ENCODE data around the gene CNTNAP2.
"Not testable (repeated sequence)": the region's sequence is repeated elsewhere in the genome, so short reads cannot be mapped to it uniquely, and the experiment has no call there.

CNTNAP2 gene

DNA sequence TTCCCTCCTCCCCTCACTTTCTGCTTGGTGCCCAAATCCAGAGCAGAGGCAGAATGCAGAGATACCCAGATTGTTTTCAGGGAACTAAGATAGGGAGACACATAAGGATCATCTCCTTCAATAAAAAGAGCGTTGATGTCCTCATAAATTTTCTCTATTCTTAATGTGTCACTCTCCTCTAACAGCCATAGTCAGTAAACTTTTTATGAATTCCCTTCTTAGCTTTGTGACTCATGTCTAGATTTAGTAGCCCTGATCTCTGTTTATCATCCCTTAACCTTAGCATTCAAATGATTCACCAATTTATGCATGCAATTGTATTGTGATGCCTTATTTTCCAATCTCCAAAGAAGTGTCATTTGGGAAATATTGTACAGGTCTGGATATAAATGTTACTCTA, 1478.4 kb downstream of the CNTNAP2 start:
- no peak for DNase-seq

DNA sequence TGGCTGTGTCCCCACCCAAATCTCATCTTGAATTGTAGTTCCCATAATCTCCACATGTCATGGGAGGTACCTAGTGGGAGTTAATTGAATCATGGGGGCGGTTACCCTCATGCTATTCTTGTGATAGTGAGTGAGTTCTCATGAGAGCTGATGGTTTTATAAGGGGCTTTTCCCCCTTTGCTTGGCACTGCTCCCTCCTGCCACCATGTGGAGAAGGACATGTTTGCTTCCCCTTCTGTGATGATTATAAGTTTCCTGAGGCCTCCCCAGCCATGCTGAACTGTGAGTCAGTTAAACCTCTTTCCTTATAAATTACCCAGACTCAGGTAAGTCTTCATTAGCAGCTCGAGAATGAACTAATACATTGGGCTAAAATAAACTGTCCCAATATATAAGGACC, 1482.1 kb downstream of the CNTNAP2 start:
- not testable (repeated sequence) for DNase-seq

DNA sequence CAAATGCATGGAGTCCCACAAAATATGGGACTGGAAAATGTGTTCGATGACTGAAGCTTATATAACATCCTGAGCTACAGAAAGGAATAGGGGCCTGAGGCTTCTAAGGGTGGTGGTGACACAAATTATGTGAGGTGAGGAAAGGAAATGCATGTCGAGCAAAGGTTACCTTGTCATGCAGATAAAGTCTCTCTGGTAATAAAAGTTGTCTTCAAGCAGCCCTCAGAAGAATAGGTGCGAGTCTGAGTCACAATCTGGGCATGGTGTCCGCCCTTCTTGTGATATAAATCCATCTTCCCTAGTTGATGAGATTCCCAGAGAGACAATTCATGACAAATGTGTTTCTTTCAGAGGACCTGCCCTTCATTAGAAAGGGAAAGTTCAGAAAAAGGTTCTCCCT, 1488.7 kb downstream of the CNTNAP2 start:
- no peak for DNase-seq

DNA sequence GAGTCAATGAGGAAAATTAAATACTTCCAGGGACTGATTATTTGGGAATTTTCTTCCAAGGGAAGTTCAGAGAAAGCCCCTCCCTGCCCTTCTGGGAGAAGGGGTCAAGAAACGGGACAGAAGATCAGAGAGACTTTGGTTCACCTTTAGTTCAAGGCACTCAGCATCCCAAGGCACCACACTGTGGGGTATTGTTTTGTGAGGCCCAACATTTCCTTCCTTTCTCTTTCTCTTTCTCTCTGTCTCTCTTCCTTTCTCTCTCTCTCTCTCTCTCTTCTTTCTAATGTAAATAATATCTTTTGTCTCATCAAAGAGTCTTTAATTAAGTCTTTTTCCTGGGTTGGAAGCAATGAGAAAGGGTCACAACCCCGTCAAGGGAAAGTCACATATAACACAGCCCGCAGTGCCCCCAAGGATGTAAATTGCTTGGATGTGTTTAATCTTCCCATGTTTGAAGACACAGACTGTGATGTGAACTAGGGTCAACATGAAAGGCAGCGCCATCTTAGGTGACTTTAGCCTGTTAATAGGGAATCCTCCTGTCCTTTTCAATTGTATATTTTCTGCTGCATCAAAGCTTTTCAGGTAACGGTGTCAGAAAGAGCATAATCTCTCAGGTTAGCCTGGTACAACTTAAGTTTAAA, 1490.7 kb downstream of the CNTNAP2 start:
- DNase-seq: no peak

DNA sequence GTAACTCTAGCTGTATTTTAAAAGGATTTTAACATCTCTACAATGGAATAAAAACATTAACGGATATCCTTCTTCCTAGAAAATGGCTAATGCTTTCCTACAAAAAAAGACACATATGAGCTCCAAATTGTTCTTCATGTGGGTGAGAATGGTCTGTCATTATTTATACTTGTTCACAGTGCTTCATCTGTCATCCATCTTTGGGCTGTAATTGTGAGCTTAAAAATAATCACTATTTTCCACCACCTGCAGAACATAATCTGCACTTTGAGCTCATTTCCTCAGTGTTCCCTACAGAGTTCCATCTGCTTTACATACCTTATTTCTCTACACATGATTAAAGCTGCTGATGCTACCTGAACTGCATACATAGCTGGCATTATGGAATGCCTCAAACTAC, 1494.8 kb downstream of the CNTNAP2 start:
- DNase-seq: no peak

DNA sequence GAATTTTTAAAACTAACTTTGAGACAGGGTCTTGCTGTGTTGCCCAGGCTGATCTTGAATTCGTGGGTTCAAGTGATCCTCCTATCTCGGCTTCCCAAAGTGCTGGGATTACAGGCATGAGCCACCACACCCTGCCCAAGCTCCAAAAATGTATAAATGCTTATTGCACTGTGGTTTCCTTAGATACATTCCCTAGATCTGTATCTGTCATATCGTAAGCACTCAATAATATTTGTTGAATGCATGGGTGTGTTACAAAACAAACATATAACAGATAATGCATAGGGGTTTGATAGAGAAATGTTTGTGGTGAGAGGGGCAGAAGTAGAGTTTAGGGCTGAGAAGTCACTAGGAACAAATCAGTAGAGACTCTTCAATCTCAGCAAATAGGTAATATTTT, 1518.7 kb downstream of the CNTNAP2 start:
- no peak for DNase-seq

DNA sequence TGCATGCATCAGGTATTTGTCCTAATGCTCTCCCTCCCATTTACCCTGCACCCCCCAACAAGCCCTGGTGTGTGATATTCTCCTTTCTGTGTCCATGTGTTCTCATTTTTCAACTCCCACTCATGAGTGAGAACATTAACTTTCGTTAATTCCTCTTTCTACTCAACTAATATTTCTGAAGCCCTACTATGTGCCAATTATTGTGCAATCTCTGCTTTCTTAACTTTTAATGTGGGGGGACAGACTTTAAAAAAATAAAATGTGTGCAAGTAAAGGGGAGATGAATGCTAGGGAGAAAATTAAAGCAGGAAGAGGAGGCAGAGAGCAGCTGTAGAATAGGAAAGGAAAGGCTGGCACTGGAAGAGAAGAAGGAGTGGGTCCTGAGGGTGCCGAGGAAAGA, 1520.0 kb downstream of the CNTNAP2 start:
- no peak for DNase-seq

DNA sequence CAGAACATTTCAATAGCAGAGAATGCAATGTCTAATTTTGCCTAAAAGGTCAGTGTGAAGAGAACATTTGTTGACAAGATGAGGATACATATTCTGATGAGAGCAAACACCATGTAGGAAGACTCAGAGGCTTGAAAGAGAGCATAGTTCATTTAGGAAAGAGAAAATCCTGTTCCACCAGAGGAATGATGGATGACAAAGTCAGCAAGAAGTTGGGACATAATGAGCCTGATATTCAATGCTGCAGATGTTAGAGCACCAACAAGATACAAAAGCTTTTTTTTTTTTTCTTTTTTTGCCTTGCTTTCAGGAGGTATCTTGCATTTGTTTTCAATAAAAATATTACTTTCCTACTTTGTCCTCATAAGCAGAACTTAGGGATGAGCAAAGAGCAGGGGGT, 1522.0 kb downstream of the CNTNAP2 start:
- no peak for DNase-seq

DNA sequence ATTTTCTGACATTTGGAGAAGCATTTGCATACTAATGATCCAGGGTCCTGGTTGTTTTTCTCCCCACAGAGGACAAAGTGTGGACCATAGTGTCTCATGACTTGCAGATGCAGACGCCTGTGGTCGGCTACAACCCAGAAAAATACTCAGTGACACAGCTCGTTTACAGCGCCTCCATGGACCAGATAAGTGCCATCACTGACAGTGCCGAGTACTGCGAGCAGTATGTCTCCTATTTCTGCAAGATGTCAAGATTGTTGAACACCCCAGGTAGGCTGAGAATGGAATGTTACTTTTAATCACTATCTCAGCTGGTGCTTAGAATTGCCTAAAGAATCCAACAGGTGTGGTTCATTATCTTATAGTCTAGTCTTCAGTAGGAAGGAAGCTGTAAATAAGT, 1522.4 kb downstream of the CNTNAP2 start:
- DNase-seq: no peak

DNA sequence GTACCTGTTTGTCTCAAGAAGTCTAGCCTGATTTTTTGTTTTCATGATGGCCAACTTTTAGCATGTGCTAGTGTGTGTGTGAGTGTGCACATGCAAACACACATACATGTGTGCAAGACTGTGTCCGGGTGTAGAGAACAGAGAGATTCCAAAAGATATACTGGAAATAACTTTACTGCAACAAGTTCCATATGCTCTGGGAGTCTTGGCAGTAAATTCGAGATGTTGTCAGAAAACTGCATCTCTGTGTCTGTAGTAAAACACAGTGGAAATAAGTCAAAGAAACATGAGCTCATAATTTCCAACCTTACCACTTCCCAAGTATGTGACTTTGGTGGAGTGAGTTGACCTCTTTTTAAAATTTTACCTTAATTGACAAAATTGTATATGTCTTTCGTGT, 1523.2 kb downstream of the CNTNAP2 start:
- no peak for DNase-seq

DNA sequence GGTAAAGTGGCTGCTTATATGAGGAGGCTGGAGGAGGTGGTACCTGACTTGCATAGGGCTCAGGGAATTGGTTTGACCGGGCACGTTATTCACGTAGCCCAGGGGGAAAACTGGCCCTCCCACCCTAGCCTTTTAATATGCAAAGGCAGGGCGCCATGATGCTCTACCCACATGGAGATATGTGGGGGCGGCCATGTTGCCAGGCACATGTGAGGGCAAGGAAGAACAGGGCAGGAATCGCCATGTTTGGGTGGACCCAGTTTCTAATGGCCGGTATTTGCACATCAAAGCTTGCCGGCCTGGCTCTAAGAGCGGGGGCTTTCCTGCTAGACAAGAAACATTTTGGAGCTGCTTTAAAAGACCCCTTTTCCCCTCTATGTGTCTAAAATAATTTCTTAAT, 1524.2 kb downstream of the CNTNAP2 start:
- DNase-seq: no peak

DNA sequence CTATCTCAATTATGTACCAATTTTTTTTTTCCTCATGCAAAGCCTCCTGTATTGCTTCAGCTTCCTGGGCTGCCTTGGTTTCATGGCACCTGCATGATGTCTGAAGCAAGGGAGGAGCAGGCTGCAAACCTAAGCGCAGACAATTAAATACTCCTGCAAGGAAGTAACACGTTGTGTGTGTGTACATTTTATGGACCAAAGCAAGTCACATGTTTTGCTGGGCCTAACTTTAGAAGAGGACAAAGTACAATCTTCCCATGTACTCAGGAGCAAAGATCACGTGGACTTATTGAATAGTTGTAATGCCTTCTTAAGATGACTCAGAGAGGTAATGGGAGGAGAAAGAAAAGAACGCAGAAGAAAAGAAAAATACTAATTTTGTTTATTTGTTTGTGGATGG, 1530.0 kb downstream of the CNTNAP2 start:
- no peak for DNase-seq

DNA sequence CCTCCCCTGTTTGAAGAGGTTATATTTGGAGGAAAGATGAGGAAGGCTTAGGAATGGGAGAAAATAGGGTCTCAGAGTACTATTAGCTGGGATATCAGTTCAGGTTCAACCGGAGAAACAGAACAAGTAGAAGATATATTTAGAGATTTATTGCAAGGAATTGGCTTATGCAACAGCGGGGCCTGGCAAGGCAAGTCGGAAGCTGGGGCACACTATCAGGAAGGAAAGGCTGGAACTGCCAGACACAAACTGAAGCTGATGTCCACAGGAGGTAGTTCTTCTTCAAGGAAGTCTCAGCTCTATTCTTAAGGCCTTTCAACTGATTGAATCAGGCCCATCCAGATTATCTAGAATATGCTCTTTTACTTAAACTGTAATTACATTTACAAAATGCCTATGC, 1534.4 kb downstream of the CNTNAP2 start:
- DNase-seq: no peak

DNA sequence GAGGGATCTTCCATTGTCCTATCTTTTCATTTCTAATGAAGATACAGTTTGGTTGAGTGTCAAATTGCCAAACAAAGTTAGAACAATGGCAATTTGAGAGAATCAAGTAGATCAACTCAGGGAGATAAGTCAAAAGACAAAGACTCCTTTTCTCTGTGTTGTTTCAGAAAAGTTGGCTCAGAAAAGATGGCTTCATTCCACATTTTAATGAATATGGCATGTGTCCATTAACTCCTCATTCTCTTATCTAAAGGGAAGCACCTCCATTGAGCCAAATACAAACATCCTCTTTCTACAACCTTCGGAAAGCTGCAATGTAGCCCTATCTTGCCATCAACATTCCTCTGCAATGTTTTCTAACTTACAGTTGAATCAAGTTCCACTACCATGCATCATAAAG, 1535.0 kb downstream of the CNTNAP2 start:
- no peak for DNase-seq

DNA sequence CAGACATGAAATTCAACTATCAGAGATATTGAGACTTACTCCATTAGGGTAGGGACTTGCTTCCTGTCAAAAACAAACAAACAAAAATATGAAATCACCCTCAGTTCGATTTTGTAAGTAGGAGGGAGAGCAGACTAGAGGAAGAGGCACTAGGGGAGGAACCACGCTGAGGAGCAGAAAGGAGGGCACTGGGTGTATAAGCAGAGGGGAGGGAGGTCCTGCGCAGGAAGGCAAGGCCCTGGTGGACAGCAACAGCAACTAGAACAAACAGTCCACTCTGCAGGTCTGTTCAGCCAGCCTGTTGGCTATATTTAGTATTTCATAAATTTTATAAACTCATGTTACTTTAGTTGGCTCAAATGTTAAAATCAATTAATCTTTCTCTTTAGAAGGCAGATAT, 1536.9 kb downstream of the CNTNAP2 start:
- no peak for DNase-seq

DNA sequence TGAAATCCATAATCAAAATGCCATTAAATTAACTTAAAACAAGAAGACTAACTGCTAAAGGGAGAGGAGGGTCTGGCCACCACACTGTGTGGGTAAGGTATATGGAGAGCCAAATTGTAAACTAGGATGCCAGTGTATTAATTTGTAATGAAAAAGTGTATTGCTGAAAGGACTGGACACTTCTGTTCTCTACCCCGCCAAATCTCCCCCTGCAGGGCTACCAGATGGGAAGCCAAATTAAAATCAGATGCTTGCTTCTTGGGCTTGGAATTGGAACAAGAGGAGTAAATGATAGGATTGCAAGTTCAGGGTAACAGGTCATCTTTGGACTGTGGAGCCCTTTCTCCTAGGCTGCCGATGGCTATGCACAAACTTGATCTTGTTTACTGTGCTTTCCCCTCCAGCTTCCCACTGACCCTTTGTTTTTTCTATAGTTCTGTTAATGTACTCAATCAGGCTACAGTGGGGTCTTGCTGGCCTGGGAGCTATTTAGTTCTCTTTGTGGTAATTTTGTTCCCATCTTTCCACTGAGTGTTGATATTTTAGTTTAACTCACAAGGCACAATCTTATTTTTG, 1541.9 kb downstream of the CNTNAP2 start:
- DNase-seq: no peak

DNA sequence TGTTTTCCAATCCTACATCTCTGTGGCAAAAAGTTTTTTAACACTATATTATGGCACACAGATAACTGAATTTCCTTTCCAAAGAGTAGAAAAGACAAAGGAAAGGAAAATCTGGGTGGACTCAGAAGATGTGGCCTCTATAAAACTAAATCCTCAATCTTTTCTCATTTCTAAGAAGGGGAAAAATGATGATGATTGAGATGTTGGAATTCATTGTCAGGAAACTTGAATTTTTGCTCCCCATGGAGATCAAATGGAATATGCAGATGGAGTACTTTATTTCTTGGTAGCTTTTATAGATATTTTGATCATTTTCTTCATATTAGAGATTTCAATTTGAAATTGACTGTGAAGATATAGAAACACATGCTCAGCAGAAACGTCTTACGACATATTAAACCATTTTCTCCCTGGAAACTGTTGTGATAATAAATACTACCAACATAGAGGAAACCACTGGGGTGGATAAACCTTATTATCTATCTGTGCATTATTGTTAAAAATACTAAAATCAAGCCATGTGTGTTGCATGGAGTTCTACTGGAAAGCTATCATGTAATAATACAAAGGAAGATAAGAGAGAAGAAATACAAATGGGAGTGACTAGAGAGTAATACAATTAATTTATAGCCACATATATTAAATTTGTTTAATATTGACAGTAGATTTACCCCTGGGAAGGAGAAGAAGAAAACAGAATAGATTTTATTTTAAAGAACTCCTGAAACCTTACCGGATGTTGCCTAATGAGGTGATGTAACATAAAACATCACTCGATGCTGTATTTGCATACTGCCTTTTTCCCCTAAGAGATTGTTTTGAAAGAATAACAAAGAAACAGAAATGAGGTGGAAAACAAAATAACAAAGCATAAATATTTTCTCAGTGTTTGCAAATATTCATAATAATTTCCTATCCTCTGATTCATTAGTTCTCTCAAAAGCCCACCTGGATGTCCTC, 1542.7 kb downstream of the CNTNAP2 start:
- DNase-seq: no peak

DNA sequence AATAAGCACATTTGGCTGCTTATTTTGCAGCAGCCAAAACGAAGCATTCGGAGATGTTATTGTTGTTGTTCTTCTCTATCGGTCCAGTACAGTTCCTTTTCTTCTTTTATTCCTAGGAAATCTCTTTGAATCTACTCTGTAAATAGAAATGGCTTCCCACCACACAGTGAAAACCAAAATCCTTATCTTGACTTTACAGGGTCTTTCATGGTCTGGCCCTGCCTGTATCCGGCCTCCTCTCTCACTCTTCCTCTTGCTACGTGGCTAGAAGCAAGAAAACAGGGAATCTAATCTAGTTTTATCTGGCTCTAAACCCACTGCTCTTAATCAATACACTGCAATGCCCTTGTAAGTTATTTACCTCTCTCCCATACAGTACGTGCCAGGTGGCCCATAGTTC, 1547.9 kb downstream of the CNTNAP2 start:
- DNase-seq: no peak

DNA sequence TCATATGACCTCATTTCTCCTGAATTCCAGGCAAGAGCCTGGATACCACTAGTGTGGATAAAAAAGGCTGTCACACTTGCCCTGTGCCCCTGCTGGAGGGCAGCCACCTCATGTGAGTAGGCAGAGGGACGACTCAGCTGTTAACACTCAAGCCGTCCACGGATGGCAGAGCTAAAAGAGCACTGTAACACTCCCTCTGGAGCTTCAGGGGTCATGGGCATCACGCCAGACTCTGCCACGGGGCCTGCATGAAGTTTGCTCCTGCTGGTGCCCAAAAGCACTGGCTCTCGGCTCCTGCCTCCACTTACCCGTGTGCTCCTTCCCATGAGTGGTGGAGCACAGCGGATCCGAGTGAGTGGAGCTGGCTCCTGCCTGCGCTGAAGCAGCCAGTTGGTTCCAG, 1554.2 kb downstream of the CNTNAP2 start:
- DNase-seq: no peak

DNA sequence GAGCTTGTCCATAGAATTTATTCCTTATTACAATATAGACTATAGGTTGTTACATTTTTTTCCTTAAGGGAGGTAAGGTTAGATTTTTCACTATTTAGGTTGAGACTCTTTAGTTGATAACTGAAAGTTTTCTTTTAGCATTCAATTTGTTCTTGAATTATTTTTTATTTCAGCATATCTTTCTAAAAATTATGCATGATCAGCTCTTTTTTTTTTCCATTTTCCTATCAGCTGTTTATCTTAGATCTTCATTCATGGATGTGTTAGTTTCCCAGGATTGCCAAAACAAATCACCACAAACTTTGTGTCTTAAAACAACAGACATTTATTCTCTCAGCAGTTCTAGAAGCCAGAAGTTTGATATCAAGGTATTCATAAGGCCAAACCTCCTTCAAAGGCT, 1558.1 kb downstream of the CNTNAP2 start:
- DNase-seq: no peak

DNA sequence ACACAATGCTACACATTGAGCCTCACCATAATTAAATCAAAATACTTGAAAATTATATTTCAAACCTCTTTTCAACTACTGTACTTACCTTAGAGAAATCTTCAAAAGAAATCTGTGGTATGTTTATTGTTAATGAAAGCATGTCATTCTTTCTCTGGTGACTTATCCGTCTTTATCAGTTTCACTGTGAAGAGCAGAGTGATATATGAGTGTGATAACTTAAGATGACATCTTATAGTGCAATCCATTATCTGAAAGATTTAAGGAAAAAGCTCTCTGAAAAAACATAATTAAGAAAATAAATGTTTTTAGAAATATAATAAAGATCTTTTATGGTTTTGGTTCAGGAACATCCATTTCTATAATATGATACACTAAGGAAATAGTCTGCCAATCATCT, 1562.3 kb downstream of the CNTNAP2 start:
- no peak for DNase-seq

DNA sequence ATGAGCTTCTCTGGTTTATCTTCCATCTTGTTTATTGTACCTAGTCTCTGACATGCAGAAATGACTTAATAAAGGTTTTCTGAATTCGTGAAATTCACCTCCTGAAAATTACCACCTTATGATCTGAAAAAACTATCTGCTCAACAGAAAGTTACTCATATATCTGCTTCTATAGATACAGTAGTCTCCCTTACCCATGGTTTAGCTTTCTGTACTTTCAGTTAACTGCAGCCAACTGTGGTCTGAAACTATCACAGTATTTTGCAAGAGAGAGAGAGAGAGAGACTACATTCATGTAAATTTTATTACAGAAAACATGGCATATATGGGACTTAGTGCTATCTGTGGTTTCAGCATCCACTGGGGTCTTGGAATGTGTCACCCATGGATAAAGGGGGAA, 1564.9 kb downstream of the CNTNAP2 start:
- DNase-seq: no peak

DNA sequence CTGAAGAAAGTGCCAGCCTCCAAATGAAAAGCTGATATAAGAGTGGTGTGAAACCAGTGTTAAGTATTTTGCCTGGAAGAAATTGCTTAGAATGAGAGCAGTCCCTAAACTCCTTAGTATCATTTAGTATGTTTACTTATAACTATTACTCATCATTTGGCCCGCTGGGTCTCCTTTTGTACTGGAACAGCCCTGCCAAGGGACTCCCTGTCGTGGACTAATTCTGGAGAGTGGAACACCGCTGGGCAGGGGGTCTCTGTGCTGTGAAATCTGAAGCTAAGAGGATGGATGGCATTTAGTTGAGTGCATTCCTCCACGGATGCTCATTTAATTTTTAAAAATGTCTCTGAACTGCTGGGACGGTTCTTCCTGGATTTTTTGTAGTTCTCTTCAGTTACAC, 1584.1 kb downstream of the CNTNAP2 start:
- DNase-seq: no peak

DNA sequence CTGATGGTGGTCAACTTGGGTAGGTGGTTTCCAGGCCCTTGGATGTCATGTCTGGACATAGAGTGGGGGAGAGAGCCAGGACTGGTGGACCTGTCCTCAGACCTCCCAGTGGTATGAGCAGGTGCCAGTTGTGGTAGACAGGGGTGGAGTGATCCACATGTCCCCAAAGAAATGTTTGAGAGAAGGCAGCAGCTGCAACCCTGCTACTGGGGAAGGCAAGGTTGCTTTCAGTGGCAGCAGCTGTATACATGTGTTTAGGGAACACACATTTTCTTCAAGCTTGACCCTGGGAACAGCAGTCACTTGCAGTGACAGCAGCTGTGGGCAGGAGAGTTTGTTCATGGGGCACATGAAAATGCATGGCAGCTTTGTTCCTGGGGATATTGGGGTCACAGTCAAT, 1591.3 kb downstream of the CNTNAP2 start:
- DNase-seq: no peak
